ENCODE results near the gene UBR3.

UBR3 gene

GRCh38 chr2:170029551-170029950 is 202.3 kb downstream of the UBR3 start:
- in situ Hi-C loops (cut with MboI; ENCODE audit: low pct_unique_long_range_greater_than_20kb, low sequenced_read_pairs, unreplicated experiment): no loop called here
- TF ChIP-seq, protein P1, sequence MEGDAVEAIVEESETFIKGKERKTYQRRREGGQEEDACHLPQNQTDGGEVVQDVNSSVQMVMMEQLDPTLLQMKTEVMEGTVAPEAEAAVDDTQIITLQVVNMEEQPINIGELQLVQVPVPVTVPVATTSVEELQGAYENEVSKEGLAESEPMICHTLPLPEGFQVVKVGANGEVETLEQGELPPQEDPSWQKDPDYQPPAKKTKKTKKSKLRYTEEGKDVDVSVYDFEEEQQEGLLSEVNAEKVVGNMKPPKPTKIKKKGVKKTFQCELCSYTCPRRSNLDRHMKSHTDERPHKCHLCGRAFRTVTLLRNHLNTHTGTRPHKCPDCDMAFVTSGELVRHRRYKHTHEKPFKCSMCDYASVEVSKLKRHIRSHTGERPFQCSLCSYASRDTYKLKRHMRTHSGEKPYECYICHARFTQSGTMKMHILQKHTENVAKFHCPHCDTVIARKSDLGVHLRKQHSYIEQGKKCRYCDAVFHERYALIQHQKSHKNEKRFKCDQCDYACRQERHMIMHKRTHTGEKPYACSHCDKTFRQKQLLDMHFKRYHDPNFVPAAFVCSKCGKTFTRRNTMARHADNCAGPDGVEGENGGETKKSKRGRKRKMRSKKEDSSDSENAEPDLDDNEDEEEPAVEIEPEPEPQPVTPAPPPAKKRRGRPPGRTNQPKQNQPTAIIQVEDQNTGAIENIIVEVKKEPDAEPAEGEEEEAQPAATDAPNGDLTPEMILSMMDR (IDR thresholded peaks at IDR 0.05; ENCODE audit: extremely low read depth, insufficient read depth, missing control alignments): no peak
- DNase-seq (ENCODE audit: low spot score): no peak

DNA sequence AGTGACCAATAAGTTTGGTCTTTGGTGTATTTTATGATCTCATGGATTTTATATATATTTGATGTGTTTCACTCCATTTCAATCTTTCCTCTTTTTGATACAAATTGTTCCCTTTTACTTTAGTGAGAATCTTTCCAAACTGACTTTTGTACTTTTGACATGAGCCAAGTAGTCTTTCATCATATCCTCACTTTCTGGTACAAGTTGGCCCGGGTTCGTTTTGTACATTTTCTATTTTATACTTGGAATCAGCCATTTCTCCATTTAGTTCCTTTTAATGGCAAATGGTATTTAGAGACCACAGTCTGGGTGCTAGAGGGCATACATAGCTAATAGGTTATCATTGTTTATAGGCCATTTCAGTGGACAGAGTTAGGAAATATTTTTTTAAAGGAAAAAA is 202.8 kb downstream of the UBR3 start:
- no peak for DNase-seq (ENCODE audit: low spot score)
- in situ Hi-C loops (cut with MboI; ENCODE audit: low pct_unique_long_range_greater_than_20kb, low sequenced_read_pairs, unreplicated experiment): no loop called here

GRCh38 chr2:170031288-170031687 is 204.0 kb downstream of the UBR3 start:
- no peak for DNase-seq (ENCODE audit: low spot score)
- TF ChIP-seq, protein P1 (IDR thresholded peaks at IDR 0.05; ENCODE audit: extremely low read depth, insufficient read depth, missing control alignments): no peak
- in situ Hi-C loops (cut with MboI; ENCODE audit: low pct_unique_long_range_greater_than_20kb, low sequenced_read_pairs, unreplicated experiment): no loop called here

More for the DNA sequence above, 202.8 kb downstream of the UBR3 start:
- TF ChIP-seq, protein P1 (IDR thresholded peaks at IDR 0.05; ENCODE audit: extremely low read depth, insufficient read depth, missing control alignments): no peak

DNA sequence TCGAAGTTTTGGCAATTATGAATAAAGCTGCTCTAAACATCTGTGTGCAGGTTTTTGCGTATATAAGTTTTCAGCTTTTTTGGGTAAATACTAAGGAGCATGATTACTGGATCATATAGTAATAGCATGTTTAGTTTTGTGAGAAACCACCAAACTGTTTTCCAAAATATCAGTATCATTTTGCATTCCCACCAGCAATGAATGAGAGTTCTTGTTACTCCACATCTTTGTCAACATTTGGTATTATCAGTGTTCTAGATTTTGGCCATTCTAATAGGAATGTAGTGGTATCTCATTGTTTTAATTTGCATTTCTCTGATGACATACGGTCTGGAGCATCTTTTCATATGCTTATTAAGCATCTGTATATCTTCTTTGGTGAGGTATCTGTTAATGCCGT is 207.3 kb downstream of the UBR3 start:
- TF ChIP-seq, protein P1 (IDR thresholded peaks at IDR 0.05; ENCODE audit: extremely low read depth, insufficient read depth, missing control alignments): no peak
- in situ Hi-C loops (cut with MboI; ENCODE audit: low pct_unique_long_range_greater_than_20kb, low sequenced_read_pairs, unreplicated experiment): no loop called here
- no peak for DNase-seq (ENCODE audit: low spot score)

GRCh38 chr2:170038734-170039133 is 211.5 kb downstream of the UBR3 start:
- in situ Hi-C loops (cut with MboI; ENCODE audit: low pct_unique_long_range_greater_than_20kb, low sequenced_read_pairs, unreplicated experiment): no loop called here
- DNase-seq (ENCODE audit: low spot score): no peak
- TF ChIP-seq, protein P1 (IDR thresholded peaks at IDR 0.05; ENCODE audit: extremely low read depth, insufficient read depth, missing control alignments): no peak

DNA sequence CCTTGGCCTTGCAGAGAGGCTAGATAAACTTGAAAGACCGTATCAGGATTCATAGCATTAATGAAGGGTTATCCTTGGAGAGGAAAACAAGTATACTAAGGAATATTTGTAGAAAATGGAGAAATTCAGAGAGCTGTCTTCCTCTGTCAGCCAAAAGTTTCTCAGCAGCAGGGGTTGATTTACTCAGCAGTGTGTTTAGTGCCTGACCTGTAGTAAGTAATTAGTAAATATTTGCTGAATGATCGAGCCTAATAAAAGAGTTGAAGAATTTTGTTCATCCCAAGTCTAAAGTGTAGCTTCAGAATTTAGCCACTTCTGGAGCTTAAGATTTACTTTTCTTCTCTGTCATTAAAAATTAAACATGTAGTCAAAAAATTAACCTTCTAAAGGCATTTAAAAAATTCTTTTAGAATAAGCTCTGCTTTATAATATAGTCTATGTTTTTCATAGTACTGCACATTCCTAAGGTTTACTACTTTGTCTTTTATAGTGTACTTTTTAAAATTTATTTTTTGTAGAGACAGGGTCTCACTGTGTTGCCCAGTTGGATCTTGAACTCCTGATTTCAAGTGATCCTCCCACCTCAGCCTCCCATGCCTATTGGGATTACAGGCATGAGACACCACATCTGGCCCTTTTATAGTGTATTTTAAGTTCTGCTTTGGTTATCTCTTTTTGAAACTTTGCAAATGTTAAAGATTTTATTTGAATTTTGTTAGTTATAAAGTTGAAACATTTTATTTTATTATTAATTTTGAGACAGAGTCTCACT is 212.3 kb downstream of the UBR3 start:
- DNase-seq (ENCODE audit: low spot score): no peak
- TF ChIP-seq, protein P1 (IDR thresholded peaks at IDR 0.05; ENCODE audit: extremely low read depth, insufficient read depth, missing control alignments): no peak
- in situ Hi-C loops (cut with MboI; ENCODE audit: low pct_unique_long_range_greater_than_20kb, low sequenced_read_pairs, unreplicated experiment): no loop called here
